Measurements from ENCODE around the gene KLC1. TPM values are rescaled to one million over a fixed set of nuclear protein-coding genes. Genes with fewer than 3 reads are reported as not detected.

KLC1 gene
- total and polyA plus RNA-seq, 2 of the 8 experiments (the other 6 are each of a cell fraction or from before 2014, with no cell fraction given): 84.6 to 134 TPM

DNA sequence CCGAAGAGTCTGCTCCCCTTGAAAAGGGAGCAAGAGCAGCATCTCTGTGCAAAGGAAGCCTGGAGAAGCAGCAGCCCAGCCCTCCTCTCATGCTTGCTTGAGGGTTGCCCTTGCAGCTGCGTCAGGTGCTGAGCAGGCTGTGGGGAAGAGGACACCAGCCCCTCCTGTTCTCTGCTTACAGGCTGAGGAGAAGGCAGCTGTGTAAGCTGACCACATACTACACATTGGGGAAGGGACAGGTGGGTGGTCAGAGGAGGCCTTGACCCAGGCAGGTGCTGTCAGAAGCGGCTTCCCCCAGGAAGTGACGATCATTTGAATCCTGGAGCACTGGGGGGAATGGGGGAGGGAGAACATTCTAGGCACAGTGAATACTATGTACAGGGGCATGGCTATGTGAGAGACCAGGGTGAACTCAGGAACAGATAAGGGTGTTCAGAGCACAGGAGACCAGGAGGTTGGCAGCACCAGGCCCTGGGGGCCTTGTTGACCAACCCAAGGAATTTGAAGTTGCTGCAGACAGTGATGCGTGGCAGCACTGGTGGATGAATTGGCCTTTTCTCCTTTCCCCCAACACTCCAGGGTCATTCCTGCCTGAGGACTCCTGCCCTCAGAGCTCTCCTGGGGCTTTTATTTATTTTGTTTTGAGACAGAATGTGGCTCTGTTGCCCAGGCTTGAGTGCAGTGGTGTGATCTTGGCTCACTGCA is 2.7 kb upstream of the KLC1 start (continued):
- TF ChIP-seq TAF7 (optimal IDR thresholded peaks at IDR 0.05; ENCODE audit: borderline replicate concordance, low read depth, low read length): no peak
